Stimulated activated memory B cell treated with anti-CD40 and anti-IgM and Interleukin-4, amounts not matched to agents 10 μg/mL and 1 μg/mL and 100 μg/mL, for 72 hours (primary cell): ENCODE data around the gene LRRC8E.
"Not testable (repeated sequence)": the region's sequence is repeated elsewhere in the genome, so short reads cannot be mapped to it uniquely, and the experiment has no call there.

Experiments
- ATAC-seq: fragments of 150-1000 bp; cut with Tn5 transposase; 2 replicates; pipeline ENCODE4 v1.10.0; 2021
- H3K27ac Mint-ChIP-seq: one replicate; pipeline ENCODE4 v1.8.0; 2022; ENCODE audit warnings: mild to moderate bottlenecking, mixed read lengths
- H3K27me3 Mint-ChIP-seq: one replicate; pipeline ENCODE4 v1.8.0; 2022; ENCODE audit warnings: mixed read lengths
- H3K36me3 Mint-ChIP-seq: one replicate; pipeline ENCODE4 v1.8.0; 2022; ENCODE audit warnings: mixed read lengths
- H3K4me1 Mint-ChIP-seq: one replicate; pipeline ENCODE4 v1.8.0; 2022; ENCODE audit warnings: mixed read lengths
- H3K4me3 Mint-ChIP-seq: one replicate; pipeline ENCODE4 v1.8.0; 2022; ENCODE audit warnings: mild to moderate bottlenecking, moderate library complexity, mixed read lengths
- H3K9me3 Mint-ChIP-seq: one replicate; pipeline ENCODE4 v1.8.0; 2022; ENCODE audit warnings: mixed read lengths

LRRC8E gene

DNA sequence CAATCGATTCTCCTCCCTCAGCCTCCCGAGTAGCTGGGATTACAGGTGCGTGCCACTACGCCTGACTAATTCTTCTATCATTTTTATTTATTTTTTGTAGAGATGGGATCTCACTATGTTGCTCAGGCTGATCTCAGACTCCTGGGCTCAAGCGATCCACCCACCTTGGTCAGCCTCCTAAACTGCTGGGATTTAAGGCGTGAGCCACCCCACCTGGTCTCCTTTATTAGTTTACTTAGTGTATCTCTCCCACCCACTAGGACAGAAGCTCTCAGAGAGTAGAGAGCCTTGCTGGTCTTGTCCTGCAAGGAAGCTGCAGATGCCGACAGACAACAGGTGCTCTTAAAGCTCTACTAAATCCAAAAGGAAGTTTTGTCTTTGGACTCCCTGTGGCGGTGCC, 2.5 kb upstream of the LRRC8E start:
- Mint-ChIP-seq H3K4me3 (no peak overlapping the region), H3K27me3 (peaks cover 31% of the 10 kb centered on the region), H3K9me3 (peaks cover 3% of the 10 kb centered on the region), H3K27ac (no peak overlapping the region), H3K36me3 (no peaks in the 10 kb centered on the region), H3K4me1 (no peaks in the 10 kb centered on the region)
- ATAC-seq = no peak

DNA sequence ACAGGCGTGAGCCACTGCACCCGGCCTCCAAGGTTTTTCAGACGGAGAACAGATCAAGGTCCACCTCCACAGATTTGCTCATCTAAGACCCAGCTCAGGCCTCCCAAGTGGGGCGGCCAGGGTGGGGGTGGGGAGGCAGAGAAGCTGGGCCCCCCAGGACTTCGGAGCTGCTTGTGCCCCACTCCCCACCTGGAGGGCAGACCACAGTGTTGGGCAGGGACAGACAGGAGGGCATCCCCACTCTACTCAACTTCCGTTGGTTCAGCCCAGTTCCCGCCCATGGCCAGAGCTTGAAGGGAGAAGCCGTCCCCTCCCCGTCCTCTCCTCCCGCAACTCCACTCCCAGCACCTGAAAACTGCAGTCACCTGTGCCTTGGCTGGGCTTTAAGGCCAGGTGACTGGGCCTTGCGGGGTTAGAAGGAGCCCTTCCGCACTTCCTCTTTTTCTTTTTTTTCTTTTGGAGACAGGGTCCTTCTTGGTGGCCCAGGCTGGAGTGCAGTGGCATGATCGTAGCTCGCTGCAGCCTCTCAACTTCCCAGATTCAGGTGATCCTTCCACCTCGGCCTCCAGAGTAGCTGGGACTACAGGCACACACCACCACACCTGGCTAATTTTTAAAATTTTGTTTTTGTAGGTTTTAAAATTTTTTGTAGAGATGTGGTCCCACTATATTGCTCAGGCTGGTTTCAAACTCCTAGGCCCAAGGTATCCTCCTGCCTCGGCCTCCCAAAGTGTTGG, 734 bp upstream of the LRRC8E start:
- Mint-ChIP-seq H3K27me3 (peaks cover 33% of the 10 kb centered on the region), H3K4me3 (no peak overlapping the region), H3K27ac (no peak overlapping the region), H3K4me1 (no peaks in the 10 kb centered on the region), H3K9me3 (no peaks in the 10 kb centered on the region), H3K36me3 (no peaks in the 10 kb centered on the region)
- no peak for ATAC-seq

DNA sequence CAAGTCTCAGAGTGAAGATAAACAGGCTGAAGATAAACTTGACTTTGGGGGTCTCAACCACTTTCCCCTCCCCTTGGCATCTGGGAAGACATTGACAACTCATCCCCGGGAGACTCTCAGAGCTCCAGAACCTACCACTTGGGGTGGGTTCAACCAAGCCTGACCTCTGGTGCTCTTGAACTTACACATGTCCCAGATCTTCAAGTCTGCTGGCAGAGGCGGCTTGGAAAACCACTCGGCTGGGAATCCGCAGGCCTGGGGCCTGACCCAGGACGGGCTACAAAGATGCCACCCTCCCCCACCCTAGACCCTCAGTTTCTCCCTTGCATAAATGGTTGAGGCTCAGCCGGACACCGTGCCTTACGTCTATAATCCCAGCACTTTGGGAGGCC, 512 bp downstream of the LRRC8E start:
- Mint-ChIP-seq H3K4me3 (no peak overlapping the region), H3K9me3 (no peaks in the 10 kb centered on the region), H3K27ac (no peak overlapping the region), H3K36me3 (no peaks in the 10 kb centered on the region), H3K27me3 (peaks cover 42% of the 10 kb centered on the region), H3K4me1 (no peaks in the 10 kb centered on the region)
- no peak for ATAC-seq

DNA sequence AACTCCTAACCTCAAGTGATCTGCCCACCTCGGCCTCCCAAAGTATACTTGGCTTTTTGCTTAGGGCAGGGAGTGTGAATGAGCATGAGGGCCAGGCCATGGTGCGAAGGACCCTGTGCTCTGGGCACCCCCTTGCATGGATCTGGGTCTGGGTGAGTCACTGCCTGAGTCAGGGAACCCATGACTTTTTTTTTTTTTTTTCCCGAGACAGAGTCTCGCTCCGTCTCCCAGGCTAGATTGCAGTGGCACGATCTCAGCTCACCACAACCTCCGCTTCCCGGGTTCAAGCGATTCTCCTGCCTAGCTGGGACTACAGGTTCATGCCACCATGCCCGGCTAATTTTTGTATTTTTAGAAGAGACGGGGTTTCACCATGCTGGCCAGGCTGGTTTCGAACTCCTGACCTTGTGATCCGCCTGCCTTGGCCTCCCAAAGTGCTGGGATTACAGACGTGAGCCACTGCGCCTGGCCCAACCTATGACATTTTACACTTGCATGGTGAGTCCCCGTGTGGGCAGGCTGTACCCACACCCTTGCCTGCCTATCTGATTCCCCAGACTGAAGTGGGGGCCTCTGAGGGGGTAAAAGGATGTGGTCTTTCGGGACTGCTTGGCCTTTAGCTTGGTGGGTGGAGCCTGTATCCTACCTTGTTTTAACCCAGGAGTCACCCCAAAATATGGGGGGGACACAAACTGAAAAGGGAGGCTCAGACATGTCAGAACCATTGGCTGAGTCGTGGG, 5.2 kb downstream of the LRRC8E start:
- H3K27ac Mint-ChIP-seq, H3K36me3 Mint-ChIP-seq, ATAC-seq, H3K4me1 Mint-ChIP-seq, H3K4me3 Mint-ChIP-seq, H3K9me3 Mint-ChIP-seq: not testable (repeated sequence)
- peaks cover 58% of the 10 kb centered on the region for H3K27me3 Mint-ChIP-seq

DNA sequence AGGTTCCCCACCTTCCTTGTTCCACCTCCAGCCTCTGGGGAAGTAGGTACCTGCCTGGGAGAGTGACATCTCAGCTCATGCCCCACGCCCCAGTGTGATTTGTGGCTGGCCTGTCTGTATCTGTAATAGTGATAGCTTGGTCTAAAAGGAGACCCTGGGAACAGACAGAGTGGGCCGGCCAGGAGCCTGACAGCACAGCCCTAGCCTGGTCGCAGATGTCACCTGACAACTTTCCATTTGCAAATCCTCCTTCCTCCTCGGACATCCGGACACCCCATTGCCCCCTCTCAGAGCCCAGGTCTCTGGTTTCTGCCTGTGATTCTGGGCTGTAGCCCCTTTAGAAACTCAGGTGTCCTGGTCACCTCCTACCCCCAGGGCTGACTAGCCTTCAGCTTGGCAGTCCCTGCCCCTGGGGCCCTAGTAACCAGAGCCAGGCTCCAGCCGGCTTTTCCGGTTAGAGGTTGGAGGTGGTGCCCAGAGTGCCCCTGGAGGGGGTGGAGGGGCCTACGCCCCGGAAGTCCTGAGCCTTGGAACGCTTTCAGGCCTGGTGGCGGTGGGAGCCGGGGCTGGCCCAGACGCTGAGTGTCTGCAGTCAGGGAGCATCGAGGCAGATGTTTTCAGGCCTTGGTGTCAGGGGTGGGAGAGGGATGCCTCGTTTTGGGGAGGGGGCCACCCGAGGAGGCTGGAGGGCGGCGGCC, 6.5 kb downstream of the LRRC8E start:
- peaks cover 56% of the 10 kb centered on the region for H3K27me3 Mint-ChIP-seq
- no peak overlapping the region for H3K27ac Mint-ChIP-seq

DNA sequence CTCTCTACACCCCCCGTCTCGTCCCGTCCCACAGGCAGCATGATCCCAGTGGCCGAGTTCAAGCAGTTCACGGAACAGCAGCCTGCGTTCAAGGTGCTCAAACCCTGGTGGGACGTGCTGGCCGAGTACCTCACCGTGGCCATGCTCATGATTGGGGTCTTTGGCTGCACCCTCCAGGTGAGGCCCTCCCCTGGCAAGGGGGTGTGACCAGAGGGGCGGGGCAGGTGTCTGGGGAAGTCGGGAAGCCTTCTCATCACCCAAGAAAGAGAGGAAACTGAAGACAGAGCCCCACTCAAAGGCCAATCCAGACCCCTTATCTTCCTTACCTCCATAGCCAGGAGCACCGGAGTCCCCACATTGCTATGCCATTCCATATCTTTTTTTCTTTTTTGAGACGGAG, 7.3 kb downstream of the LRRC8E start:
- Mint-ChIP-seq H3K27me3 (peaks cover 54% of the 10 kb centered on the region), H3K36me3 (no peaks in the 10 kb centered on the region), H3K4me3 (no peak overlapping the region), H3K4me1 (peaks cover 5% of the 10 kb centered on the region), H3K27ac (no peak overlapping the region), H3K9me3 (no peaks in the 10 kb centered on the region)
- no peak for ATAC-seq

More for the DNA sequence above, 6.5 kb downstream of the LRRC8E start:
- H3K36me3 Mint-ChIP-seq = no peaks in the 10 kb centered on the region
- H3K4me1 Mint-ChIP-seq = peaks cover 5% of the 10 kb centered on the region
- no peak for ATAC-seq
- no peak overlapping the region for H3K4me3 Mint-ChIP-seq
- no peaks in the 10 kb centered on the region for H3K9me3 Mint-ChIP-seq

DNA sequence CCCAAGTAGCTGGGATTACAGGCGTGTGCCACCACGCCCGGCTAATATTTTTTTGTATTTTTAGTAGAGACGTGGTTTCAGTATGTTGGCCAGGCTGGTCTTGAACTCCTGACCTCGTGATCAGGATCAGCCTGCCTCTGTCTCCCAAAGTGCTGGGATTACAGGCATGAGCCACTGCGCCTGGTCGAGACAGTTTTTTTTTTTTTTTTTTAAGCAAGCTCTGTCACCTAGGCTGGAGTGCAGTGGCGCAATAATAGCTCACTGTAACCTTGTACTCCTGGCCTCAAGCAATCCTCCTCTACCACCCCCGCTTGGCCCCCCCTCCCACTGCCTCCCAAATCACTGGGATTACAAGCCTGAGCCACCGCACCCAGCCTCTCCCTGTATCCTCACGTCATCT, 9.0 kb downstream of the LRRC8E start:
- ATAC-seq = no peak
- no peaks in the 10 kb centered on the region for H3K9me3 Mint-ChIP-seq
- H3K4me3 Mint-ChIP-seq = no peak overlapping the region
- no peak overlapping the region for H3K27ac Mint-ChIP-seq
- peaks cover 54% of the 10 kb centered on the region for H3K27me3 Mint-ChIP-seq
- H3K4me1 Mint-ChIP-seq = peaks cover 5% of the 10 kb centered on the region
- H3K36me3 Mint-ChIP-seq = no peaks in the 10 kb centered on the region

DNA sequence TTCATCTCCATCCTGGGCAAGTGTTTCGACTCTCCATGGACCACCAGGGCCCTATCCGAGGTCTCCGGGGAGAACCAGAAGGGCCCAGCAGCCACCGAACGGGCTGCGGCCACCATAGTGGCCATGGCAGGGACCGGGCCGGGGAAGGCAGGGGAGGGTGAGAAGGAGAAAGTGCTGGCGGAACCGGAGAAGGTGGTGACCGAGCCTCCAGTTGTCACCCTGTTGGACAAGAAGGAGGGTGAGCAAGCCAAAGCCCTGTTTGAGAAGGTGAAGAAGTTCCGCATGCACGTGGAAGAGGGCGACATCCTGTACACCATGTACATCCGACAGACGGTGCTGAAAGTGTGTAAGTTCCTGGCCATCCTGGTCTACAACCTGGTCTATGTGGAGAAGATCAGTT, 10.7 kb downstream of the LRRC8E start:
- H3K9me3 Mint-ChIP-seq = no peaks in the 10 kb centered on the region
- H3K4me1 Mint-ChIP-seq = peaks cover 14% of the 10 kb centered on the region
- no peak overlapping the region for H3K4me3 Mint-ChIP-seq
- no peaks in the 10 kb centered on the region for H3K36me3 Mint-ChIP-seq
- ATAC-seq = no peak
- no peak overlapping the region for H3K27ac Mint-ChIP-seq
- peaks cover 41% of the 10 kb centered on the region for H3K27me3 Mint-ChIP-seq

DNA sequence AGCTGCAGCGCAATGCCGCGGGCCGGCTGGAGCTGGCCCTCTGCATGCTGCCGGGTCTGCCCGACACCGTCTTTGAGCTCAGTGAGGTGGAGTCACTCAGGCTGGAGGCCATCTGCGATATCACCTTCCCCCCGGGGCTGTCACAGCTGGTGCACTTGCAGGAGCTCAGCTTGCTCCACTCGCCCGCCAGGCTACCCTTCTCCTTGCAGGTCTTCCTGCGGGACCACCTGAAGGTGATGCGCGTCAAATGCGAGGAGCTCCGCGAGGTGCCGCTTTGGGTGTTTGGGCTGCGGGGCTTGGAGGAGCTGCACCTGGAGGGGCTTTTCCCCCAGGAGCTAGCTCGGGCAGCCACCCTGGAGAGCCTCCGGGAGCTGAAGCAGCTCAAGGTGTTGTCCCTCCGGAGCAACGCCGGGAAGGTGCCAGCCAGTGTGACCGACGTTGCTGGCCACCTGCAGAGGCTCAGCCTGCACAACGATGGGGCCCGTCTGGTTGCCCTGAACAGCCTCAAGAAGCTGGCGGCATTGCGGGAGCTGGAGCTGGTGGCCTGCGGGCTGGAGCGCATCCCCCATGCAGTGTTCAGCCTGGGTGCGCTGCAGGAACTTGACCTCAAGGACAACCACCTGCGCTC, 11.6 kb downstream of the LRRC8E start:
- ATAC-seq = no peak
- Mint-ChIP-seq H3K4me1 (peaks cover 19% of the 10 kb centered on the region), H3K27me3 (peaks cover 32% of the 10 kb centered on the region), H3K4me3 (no peak overlapping the region), H3K27ac (no peak overlapping the region), H3K9me3 (no peaks in the 10 kb centered on the region), H3K36me3 (peaks cover under 1% of the 10 kb centered on the region)

DNA sequence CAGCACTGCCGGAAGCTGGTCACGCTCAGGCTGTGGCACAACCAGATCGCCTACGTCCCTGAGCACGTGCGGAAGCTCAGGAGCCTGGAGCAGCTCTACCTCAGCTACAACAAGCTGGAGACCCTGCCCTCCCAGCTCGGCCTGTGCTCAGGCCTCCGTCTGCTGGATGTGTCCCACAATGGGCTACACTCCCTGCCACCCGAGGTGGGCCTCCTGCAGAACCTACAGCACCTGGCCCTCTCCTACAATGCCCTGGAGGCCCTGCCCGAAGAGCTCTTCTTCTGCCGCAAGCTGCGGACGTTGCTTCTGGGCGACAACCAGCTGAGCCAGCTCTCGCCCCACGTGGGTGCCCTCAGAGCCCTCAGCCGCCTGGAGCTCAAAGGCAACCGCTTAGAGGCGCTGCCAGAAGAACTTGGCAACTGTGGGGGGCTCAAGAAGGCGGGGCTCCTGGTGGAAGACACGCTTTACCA, 12.1 kb downstream of the LRRC8E start:
- ATAC-seq = no peak
- peaks cover 22% of the 10 kb centered on the region for H3K4me1 Mint-ChIP-seq
- H3K4me3 Mint-ChIP-seq = no peak overlapping the region

DNA sequence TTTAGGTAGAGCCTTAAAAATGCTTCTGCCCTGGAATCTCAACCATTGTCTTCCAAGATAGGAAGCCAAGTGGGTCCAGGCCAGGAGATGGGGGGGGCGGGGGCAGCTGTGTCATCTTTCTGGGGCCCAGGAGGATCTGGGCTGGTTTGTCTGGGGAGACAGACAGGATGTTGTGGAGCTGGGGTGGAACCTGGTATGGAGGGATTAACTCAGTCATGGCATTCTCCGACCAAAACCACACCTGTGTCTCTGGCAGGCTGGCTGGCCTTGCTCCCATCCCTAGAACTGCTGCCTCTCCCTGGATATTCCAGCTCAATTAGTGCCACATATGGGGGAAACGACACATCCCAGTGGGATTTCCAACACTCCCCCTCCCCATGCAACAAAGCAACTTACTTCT, 12.6 kb downstream of the LRRC8E start:
- H3K4me3 Mint-ChIP-seq = no peak overlapping the region
- no peak overlapping the region for H3K27ac Mint-ChIP-seq
- peaks cover 11% of the 10 kb centered on the region for H3K36me3 Mint-ChIP-seq
- H3K4me1 Mint-ChIP-seq = peaks cover 27% of the 10 kb centered on the region
- peaks cover 21% of the 10 kb centered on the region for H3K27me3 Mint-ChIP-seq
- ATAC-seq = no peak
- H3K9me3 Mint-ChIP-seq = no peaks in the 10 kb centered on the region

More for the DNA sequence above, 12.1 kb downstream of the LRRC8E start:
- Mint-ChIP-seq H3K9me3 (no peaks in the 10 kb centered on the region), H3K27me3 (peaks cover 26% of the 10 kb centered on the region), H3K27ac (no peak overlapping the region), H3K36me3 (peaks cover 6% of the 10 kb centered on the region)

DNA sequence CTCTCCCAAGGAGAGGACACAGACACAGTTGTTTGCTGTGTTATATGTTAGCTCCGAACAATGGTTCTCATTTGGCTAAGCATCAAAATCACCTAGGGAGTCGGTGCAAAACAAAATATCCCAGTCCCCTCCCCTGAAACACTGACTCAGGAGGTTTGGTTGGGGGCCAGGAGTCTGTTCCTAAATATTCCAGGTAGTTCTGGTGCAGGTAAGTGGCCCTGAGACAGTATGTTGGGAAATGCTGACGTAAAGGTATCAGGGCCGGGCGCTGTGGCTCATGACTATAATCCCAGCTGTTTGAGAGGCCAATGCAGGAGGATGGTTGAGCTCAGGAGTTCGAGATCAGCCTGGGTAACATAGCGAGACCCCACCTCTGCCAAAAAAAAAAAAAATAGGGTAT, 13.0 kb downstream of the LRRC8E start:
- H3K27ac Mint-ChIP-seq = no peak overlapping the region
- no peak overlapping the region for H3K4me3 Mint-ChIP-seq
- peaks cover 31% of the 10 kb centered on the region for H3K4me1 Mint-ChIP-seq
- H3K9me3 Mint-ChIP-seq = no peaks in the 10 kb centered on the region
- H3K36me3 Mint-ChIP-seq = peaks cover 15% of the 10 kb centered on the region
- H3K27me3 Mint-ChIP-seq = peaks cover 21% of the 10 kb centered on the region
- ATAC-seq = no peak

DNA sequence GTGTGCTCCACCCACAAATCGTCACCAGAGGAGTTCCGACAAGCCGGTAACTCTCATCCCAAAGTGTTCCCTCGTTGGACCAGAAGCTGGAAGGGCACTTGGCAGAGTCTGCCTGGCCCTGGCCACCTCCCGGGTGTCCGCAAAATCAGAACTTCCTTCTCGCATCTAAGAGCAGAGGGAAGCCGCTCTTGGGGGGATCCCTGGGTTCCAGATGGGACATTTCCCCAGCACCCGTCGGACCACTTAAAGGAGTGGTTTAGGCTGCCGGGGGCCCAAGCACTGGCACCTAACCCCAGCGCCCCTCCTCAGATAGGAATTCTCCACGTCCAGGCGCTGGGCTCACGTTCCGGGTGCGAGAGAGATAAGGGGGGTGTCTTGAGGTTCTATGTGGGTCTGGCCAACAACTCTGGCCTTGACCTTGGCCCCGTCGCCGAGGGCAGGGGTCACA, 14.5 kb downstream of the LRRC8E start:
- H3K4me1 Mint-ChIP-seq = peaks cover 44% of the 10 kb centered on the region
- H3K36me3 Mint-ChIP-seq = peaks cover 24% of the 10 kb centered on the region
- no peaks in the 10 kb centered on the region for H3K9me3 Mint-ChIP-seq
- H3K27me3 Mint-ChIP-seq = peaks cover 14% of the 10 kb centered on the region
- ATAC-seq = no peak
- peak overlapping the region; percentile 83 for H3K4me3 Mint-ChIP-seq
- H3K27ac Mint-ChIP-seq = peak overlapping the region; percentile 88

DNA sequence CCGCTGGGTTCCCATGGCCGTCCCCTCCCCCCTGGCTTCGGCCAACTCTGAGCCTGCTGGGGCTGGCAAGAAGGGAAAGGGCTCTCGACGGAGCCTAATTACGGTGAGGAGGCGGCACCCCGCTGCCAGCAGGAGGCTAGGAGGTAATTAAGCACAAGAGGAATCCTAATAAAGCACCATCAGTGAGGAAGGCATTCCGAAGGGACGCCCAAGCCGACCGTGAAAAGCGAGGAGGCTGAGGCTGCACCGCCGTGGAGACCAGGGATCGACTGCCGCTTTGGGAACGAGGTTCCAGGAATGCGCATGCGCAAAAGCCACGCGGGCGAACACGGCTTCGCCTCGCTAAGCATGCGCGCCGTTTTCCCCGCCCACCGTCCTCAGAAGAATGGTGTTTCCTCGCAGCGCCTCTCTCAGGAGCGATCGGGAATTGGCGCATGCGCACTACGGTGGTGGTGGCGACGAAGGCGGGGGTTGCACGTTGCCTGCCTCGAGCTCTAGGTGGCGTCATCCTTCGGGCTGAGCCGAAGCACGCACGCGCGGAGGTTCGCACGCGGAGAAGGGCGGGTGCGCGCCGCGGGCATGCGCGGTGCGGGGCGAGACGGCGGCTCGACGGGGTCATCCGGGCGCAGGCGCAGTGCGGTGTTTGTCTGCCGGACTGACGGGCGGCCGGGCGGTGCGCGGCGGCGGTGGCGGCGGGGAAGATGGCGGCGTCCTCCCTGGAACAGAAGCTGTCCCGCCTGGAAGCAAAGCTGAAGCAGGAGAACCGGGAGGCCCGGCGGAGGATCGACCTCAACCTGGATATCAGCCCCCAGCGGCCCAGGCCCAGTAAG, 15.1 kb downstream of the LRRC8E start, which contains the start of gene MAP2K7:
Gene MAP2K7, plus strand, starts transcription at position 634 of the 830 bp plus-strand sequence. Its CDS starts 68 bp downstream, at position 702.
- peak; percentile 91 for ATAC-seq
- H3K27me3 Mint-ChIP-seq = peaks cover 12% of the 10 kb centered on the region
- peaks cover 24% of the 10 kb centered on the region for H3K36me3 Mint-ChIP-seq
- no peaks in the 10 kb centered on the region for H3K9me3 Mint-ChIP-seq
- peak within 1 kb of the TSS; percentile 88 for H3K27ac Mint-ChIP-seq
- H3K4me3 Mint-ChIP-seq = peak within 1 kb of the TSS; percentile 87
- H3K4me1 Mint-ChIP-seq = peaks cover 48% of the 10 kb centered on the region
